HepG2 (cell line): ENCODE results near the gene ATP8B2.
"Not testable (repeated sequence)": the region's sequence is repeated elsewhere in the genome, so short reads cannot be mapped to it uniquely, and the experiment has no call there.

Experiments
- NKX3-1 ChIP-seq: sonication (generic); formaldehyde crosslinking; IDR thresholded peaks from 2 replicates; pipeline ENCODE4 v1.5.0; 2020; ENCODE audit warnings: missing genetic modification reagents
- POLR2AphosphoS5 ChIP-seq: IDR thresholded peaks from 2 replicates; pipeline ENCODE4 v1.6.1; 2012; ENCODE audit warnings: low read depth, low read length
- RCOR2 ChIP-seq: IDR thresholded peaks from 2 replicates; pipeline ENCODE4 v1.6.1; 2016; ENCODE audit warnings: missing biosample characterization, missing genetic modification reagents
- TAF1 ChIP-seq: sonication (generic); formaldehyde crosslinking; IDR thresholded peaks from 2 replicates; pipeline ENCODE4 v1.4.0; 2020; ENCODE audit warnings: missing genetic modification reagents
- TF ChIP-seq, protein P1 (sequence below): sonication (generic); formaldehyde crosslinking; IDR thresholded peaks from 2 replicates; pipeline ENCODE4 v1.5.0; 2020; ENCODE audit warnings: mild to moderate bottlenecking, missing genetic modification reagents, moderate library complexity

- not testable (repeated sequence) for TF ChIP-seq POLR2AphosphoS5; NKX3-1; TAF1 (CRISPR knock-in tag); RCOR2 (CRISPR knock-in tag)
- TF ChIP-seq, protein P1, sequence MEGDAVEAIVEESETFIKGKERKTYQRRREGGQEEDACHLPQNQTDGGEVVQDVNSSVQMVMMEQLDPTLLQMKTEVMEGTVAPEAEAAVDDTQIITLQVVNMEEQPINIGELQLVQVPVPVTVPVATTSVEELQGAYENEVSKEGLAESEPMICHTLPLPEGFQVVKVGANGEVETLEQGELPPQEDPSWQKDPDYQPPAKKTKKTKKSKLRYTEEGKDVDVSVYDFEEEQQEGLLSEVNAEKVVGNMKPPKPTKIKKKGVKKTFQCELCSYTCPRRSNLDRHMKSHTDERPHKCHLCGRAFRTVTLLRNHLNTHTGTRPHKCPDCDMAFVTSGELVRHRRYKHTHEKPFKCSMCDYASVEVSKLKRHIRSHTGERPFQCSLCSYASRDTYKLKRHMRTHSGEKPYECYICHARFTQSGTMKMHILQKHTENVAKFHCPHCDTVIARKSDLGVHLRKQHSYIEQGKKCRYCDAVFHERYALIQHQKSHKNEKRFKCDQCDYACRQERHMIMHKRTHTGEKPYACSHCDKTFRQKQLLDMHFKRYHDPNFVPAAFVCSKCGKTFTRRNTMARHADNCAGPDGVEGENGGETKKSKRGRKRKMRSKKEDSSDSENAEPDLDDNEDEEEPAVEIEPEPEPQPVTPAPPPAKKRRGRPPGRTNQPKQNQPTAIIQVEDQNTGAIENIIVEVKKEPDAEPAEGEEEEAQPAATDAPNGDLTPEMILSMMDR: not testable (repeated sequence)
These were observed 16.0 kb downstream of the ATP8B2 start for GRCh38 chr1:154341366-154341765.
